Choroid plexus epithelial cell (primary cell): Measurements from ENCODE around the gene FBXL16.

Experiments
- DNase-seq: peaks from one replicate; pipeline ENCODE4 v3.0.0-alpha.2; 2010; ENCODE audit warnings: low read depth
- H3K4me3 ChIP-seq: 2 replicates; pipeline ENCODE4 v1.5.1; 2011; ENCODE audit warnings: low read depth, mild to moderate bottlenecking, control low read depth, low read length, moderate library complexity
- CTCF ChIP-seq: conservative IDR thresholded peaks from 2 replicates; pipeline ENCODE4 v1.5.1; 2011; ENCODE audit warnings: low read depth, mild to moderate bottlenecking, control low read depth, inconsistent platforms, low read length, moderate library complexity

Gene FBXL16

DNA sequence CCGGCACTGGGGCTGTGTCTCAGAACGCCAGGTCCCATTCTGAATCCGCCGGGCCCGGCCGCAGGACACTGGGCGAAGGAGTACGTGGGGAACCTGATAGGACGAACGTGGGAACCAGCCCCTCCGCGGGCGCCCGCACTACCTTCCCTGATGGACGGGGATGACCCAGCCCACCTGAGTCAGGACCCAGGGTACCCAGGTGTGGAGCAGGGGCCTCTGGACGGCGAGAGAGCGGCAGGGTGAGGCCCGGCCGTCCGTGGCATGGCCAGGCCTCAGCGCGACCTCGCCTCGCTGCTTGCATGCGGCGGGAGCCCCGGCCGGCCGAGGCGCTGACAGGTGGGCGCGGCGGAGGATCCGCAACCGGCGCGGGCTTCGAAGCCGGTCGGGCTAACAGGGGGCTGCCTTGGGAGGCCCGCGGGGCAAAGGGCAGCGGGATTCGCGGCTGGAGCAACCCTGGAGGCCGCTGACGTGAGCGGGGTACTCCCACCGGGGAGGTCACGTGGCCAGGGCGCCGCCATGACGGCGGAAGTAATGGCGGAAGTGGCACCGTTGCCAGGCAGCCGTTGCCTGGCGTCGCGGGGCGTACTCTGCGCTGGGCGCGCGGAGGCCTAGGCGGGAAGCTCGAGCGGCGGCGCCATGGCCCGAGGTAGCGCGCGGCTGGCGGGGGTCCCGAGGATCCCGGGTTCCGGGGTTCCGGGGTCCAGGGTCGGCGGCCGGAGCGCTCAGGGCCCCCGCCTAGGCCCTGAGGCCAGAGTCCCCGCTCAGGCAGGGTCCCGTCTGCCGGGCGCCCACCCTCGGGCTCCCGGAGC, 56.6 kb downstream of the FBXL16 start, which contains the start of gene WDR90:
Gene WDR90, plus strand, starts transcription at position 585 of the 809 bp plus-strand sequence. Its CDS starts 52 bp downstream, at position 637.
- peak; percentile 89 for DNase-seq
- TF ChIP-seq CTCF = no peak
- peak within 1 kb of the TSS; percentile 65 for H3K4me3 ChIP-seq

- DNase-seq = peak; percentile 20
- peak overlapping the region; percentile 65 for H3K4me3 ChIP-seq
- peak; percentile 41 for TF ChIP-seq CTCF
These were observed 57.4 kb downstream of the FBXL16 start for GRCh38 chr16:648071-648780.

DNA sequence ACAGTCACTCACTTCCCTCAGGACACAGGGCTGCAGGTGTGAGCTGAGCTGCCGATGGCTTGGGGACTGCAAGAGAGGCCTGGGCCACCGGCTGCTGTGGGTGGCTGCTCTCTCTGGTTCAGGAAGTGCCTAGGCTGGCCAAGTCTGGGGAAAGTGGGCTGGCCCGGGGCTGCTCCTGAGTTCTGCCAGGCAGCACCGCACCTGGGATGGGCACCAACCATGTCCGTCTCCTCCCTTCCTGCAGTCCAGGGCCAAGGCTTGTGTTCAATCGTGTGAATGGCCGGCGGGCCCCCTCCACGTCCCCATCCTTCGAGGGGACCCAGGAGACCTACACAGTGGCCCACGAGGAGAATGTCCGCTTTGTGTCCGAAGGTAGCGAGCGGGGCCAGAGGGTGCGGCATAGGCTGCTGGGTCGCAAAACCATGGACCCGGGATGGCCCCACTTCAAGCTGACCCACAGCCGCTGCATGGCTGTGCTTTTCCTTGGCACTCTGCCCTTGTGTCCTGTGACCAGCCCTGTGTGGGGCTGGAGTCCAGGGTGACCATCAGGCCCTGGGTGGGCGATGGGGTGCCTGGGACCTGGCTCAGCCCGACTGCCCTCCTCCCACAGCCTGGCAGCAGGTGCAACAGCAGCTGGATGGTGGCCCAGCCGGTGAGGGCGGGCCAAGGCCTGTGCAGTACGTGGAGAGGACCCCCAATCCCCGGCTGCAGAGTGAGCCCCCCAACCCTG, 58.3 kb downstream of the FBXL16 start:
- no peak overlapping the region for H3K4me3 ChIP-seq
- no peak for TF ChIP-seq CTCF
- no peak for DNase-seq

DNA sequence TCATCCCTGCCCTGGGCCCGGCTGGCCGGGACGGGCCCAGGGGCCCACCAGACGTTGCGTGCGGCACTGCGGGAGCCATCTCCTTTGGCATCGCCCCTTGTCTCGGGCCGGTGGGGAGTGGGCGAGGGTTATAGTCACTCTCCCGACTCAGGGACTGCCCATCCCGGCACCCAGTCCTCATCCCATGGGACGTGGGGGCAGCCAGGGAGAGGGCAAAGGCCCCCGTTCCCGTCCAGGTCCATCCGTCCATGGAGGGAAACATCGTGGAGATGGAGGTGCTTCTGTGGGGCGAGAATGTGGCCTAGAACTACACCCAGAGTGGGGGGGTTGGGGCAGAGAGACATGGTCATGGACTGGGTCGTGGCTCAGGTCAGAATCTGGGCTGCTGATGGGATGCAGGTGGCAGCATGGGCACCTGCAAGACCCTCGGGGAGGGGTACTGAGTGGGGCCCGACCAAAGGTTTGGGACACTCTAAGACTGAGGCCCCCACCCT, 58.9 kb downstream of the FBXL16 start:
- no peak for TF ChIP-seq CTCF
- H3K4me3 ChIP-seq = no peak overlapping the region
- DNase-seq = no peak

GRCh38 chr16:645852-646678, 59.5 kb downstream of the FBXL16 start:
- DNase-seq = no peak
- TF ChIP-seq CTCF = no peak
- H3K4me3 ChIP-seq = no peak overlapping the region

DNA sequence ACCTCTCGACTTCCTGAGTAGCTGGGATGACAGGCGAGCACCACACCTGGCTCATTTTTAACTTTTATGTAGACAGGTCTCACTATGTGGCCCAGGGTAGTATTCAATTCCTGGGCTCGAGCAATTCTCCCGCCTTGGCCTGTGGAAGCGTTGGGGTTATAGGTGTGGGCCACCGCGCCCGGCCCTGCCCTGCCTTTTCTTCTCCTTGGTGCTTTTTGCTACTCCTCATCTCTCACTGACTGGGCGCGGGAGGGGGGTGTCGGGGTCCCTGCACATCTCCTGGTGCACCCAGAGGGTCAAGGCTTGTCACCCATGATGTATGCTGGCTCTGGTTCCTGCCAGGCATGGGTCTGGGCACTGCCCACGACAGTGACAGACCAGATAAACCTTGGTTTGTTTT, 61.0 kb downstream of the FBXL16 start:
- no peak overlapping the region for H3K4me3 ChIP-seq
- no peak for TF ChIP-seq CTCF
- no peak for DNase-seq
